ENCODE results near the gene GNL3.

Gene GNL3

DNA sequence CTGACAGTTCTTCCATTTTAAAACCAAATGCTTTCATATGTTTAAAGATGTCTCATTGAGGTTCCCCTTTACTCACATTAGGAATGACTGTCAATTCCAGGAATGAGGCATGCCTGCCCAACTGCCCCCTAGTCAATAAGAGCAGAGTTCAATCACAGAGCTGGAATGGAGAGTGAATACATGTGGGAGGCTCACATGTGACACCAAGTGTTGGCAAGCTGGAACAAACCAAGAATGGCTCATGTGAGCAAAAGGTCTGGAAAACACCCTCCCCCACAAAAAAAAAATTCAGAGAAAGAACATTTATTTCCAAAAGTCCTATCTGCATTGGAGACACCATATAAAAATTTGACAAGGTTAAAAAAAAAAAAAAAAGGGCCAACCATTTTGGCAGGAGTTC, 3.8 kb upstream of the GNL3 start:
- H3K4me3 ChIP-seq: peak overlapping the region in 2 of 10 experiments; percentile 31 to 36; a peak in 4 of 20 replicates
- TF ChIP-seq Cebpa-rat (IDR thresholded peaks at IDR 0.05): no peak
- peaks cover 17 to 74% (median 43%) of the 10 kb centered on the region in 10 experiments for H3K4me1 ChIP-seq
- peaks cover 26 to 79% (median 56%) of the 10 kb centered on the region in 11 experiments for H3K36me3 ChIP-seq
- peak overlapping the region in 4 of 11 experiments; percentile 58 to 73 (median 62); a peak in 8 of 22 replicates for H3K9ac ChIP-seq
- no peaks in the 10 kb centered on the region for H3K27me3 ChIP-seq
- peak overlapping the region in 5 of 11 experiments; percentile 41 to 93 (median 84); a peak in 11 of 22 replicates for H3K4me2 ChIP-seq
- peaks cover 0 to 81% (median 54%) of the 10 kb centered on the region in 11 experiments; a peak in 17 of 22 replicates for H4K20me1 ChIP-seq
- no peaks in the 10 kb centered on the region for H3K9me3 ChIP-seq (replicated peaks in 1 of 11)
- H3K27ac ChIP-seq: peak overlapping the region in 6 of 11 experiments; percentile 19 to 75 (median 68); a peak in 10 of 22 replicates

DNA sequence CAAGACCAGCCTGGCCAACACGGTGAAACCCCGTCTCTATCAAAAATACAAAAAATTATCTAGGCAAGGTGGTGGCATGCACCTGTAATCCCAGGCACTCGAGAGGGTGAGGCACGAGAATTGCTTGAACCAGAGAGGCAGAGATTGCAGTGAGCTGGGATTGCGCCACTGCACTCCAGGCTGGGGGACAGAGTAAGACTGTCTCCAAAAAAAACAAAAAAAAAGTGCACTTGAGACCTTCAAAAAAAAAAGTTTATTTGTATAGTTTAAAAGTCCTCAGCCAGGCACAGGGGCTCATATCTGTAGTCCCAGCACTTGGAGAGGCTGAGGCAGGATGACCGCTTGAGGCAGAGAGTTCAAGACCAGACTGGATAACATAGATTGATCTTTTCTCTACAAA, 2.2 kb upstream of the GNL3 start:
- H3K27me3 ChIP-seq: no peaks in the 10 kb centered on the region
- no peaks in the 10 kb centered on the region for H3K9me3 ChIP-seq (replicated peaks in 1 of 11)
- H3K36me3 ChIP-seq: peaks cover 26 to 79% (median 56%) of the 10 kb centered on the region in 11 experiments
- H4K20me1 ChIP-seq: peaks cover 0 to 90% (median 70%) of the 10 kb centered on the region in 11 experiments; a peak in 18 of 22 replicates
- TF ChIP-seq Cebpa-rat (IDR thresholded peaks at IDR 0.05): no peak
- peak overlapping the region in 6 of 10 experiments; percentile 4 to 91 (median 82); a peak in 7 of 20 replicates for H3K4me3 ChIP-seq
- H3K4me1 ChIP-seq: peaks cover 33 to 82% (median 59%) of the 10 kb centered on the region in 10 experiments
- H3K27ac ChIP-seq: peak overlapping the region in 1 of 11 experiments; percentile 9; a peak in 3 of 22 replicates
- H3K9ac ChIP-seq: peak overlapping the region; percentile 6 to 97 (median 92); a peak in 15 of 22 replicates
- H3K4me2 ChIP-seq: peak overlapping the region; percentile 61 to 96 (median 85)

- Histone ChIP-seq H3K4me3 (peak overlapping the region; percentile 66 to 92 (median 84); a peak in 18 of 20 replicates), H3K9ac (peak overlapping the region; percentile 92 to 97 (median 95); a peak in 19 of 22 replicates), H3K4me1 (peaks cover 35 to 82% (median 65%) of the 10 kb centered on the region in 10 experiments), H3K36me3 (peaks cover 26 to 79% (median 56%) of the 10 kb centered on the region in 11 experiments), H4K20me1 (peaks cover 0 to 90% (median 70%) of the 10 kb centered on the region in 11 experiments; a peak in 18 of 22 replicates), H3K4me2 (peak overlapping the region; percentile 61 to 96 (median 85)), H3K9me3 (replicated peaks in 1 of 11) (no peaks in the 10 kb centered on the region), H3K27me3 (no peaks in the 10 kb centered on the region), H3K27ac (peak overlapping the region in 7 of 11 experiments; percentile 93 to 97 (median 94); a peak in 11 of 22 replicates)
- TF ChIP-seq Cebpa-rat (IDR thresholded peaks at IDR 0.05): no peak
These were observed 1.6 kb upstream of the GNL3 start for GRCh38 chr3:52684184-52684583.

- peaks cover 35 to 82% (median 69%) of the 10 kb centered on the region in 10 experiments for H3K4me1 ChIP-seq
- peak overlapping the region; percentile 93 to 98 (median 95) for H3K27ac ChIP-seq
- H4K20me1 ChIP-seq: peaks cover 0 to 90% (median 68%) of the 10 kb centered on the region in 11 experiments; a peak in 20 of 22 replicates
- no peaks in the 10 kb centered on the region for H3K27me3 ChIP-seq
- peak overlapping the region; percentile 66 to 92 (median 84) for H3K4me3 ChIP-seq
- no peak for TF ChIP-seq Cebpa-rat (IDR thresholded peaks at IDR 0.05)
- peaks cover 33 to 79% (median 56%) of the 10 kb centered on the region in 11 experiments for H3K36me3 ChIP-seq
- peak overlapping the region; percentile 92 to 97 (median 95) for H3K9ac ChIP-seq
- no peaks in the 10 kb centered on the region for H3K9me3 ChIP-seq (replicated peaks in 1 of 11)
- peak overlapping the region; percentile 61 to 96 (median 85); a peak in 21 of 22 replicates for H3K4me2 ChIP-seq
These were observed 535 bp upstream of the GNL3 start for GRCh38 chr3:52685285-52685708.

DNA sequence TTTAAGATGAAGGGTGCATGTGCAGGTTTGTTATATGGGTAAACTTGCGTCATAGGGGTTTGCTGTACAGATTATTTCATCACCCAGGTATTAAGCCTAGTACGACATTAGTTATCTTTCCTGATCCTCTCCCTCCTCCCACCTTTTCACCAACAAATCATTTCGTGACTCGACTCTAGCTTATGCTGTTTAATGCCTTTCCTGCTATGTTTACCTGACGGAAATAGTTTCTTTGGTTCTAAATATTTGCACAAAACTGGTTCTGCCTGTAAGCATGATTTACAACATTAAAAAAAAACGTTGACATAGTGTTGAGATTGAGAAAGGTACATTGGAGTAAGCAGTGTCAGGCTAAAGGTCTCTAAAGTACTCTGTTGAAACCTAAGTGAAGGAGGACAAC, 2.4 kb downstream of the GNL3 start:
- TF ChIP-seq Cebpa-rat (IDR thresholded peaks at IDR 0.05): no peak
- Histone ChIP-seq H3K4me3 (peak overlapping the region in 5 of 10 experiments; percentile 81 to 92 (median 83); a peak in 8 of 20 replicates), H3K4me2 (peak overlapping the region; percentile 78 to 96 (median 89); a peak in 21 of 22 replicates)

DNA sequence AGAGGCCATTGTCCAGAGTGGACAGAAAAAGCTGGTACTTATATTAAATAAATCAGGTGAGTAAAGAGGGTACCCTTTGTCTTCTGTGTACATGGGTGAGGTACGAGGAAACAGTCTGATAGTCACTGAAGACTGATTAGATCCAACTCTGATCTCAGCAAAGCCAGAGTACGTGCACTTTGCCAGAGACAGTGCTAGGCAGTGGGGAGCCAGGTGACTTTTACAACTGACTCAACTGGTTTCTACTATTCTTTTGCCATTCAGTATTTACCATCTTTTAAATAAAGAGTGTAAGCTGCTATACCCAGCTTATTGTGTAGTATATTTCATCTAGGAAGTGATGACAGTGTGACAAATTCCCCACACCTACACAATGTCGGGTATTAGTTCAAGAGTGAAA, 3.3 kb downstream of the GNL3 start:
- no peak overlapping the region; a peak in 1 of 22 replicates for H3K27ac ChIP-seq
- no peak for TF ChIP-seq Cebpa-rat (IDR thresholded peaks at IDR 0.05)
- H4K20me1 ChIP-seq: peaks cover 0 to 91% (median 71%) of the 10 kb centered on the region in 11 experiments; a peak in 21 of 22 replicates
- peaks cover 70 to 80% (median 77%) of the 10 kb centered on the region in 11 experiments for H3K36me3 ChIP-seq
- no peaks in the 10 kb centered on the region for H3K9me3 ChIP-seq (replicated peaks in 1 of 11)
- peak overlapping the region in 9 of 11 experiments; percentile 78 to 96 (median 87); a peak in 13 of 22 replicates for H3K4me2 ChIP-seq
- peak overlapping the region in 10 of 11 experiments; percentile 6 to 96 (median 92); a peak in 9 of 22 replicates for H3K9ac ChIP-seq
- H3K4me3 ChIP-seq: peak overlapping the region in 1 of 10 experiments; percentile 2; a peak in 1 of 20 replicates
- H3K4me1 ChIP-seq: peaks cover 31 to 66% (median 45%) of the 10 kb centered on the region in 10 experiments
- no peaks in the 10 kb centered on the region for H3K27me3 ChIP-seq

More for the DNA sequence above, 2.4 kb downstream of the GNL3 start:
- no peaks in the 10 kb centered on the region for H3K27me3 ChIP-seq
- no peak overlapping the region; a peak in 1 of 22 replicates for H3K27ac ChIP-seq
- peaks cover 39 to 69% (median 54%) of the 10 kb centered on the region in 10 experiments for H3K4me1 ChIP-seq
- peak overlapping the region in 10 of 11 experiments; percentile 28 to 97 (median 94); a peak in 11 of 22 replicates for H3K9ac ChIP-seq
- H4K20me1 ChIP-seq: peaks cover 0 to 91% (median 69%) of the 10 kb centered on the region in 11 experiments; a peak in 21 of 22 replicates
- H3K9me3 ChIP-seq (replicated peaks in 1 of 11): no peaks in the 10 kb centered on the region
- peaks cover 63 to 80% (median 68%) of the 10 kb centered on the region in 11 experiments for H3K36me3 ChIP-seq

- TF ChIP-seq Cebpa-rat (IDR thresholded peaks at IDR 0.05): no peak
- H4K20me1 ChIP-seq: peaks cover 0 to 95% (median 79%) of the 10 kb centered on the region in 11 experiments; a peak in 21 of 22 replicates
- H3K4me1 ChIP-seq: peaks cover 24 to 59% (median 39%) of the 10 kb centered on the region in 10 experiments
- H3K9ac ChIP-seq: peak overlapping the region in 4 of 11 experiments; percentile 0 to 55 (median 6); a peak in 5 of 22 replicates
- H3K9me3 ChIP-seq (replicated peaks in 1 of 11): no peaks in the 10 kb centered on the region
- no peak overlapping the region; a peak in 1 of 22 replicates for H3K27ac ChIP-seq
- H3K36me3 ChIP-seq: peaks cover 83 to 94% (median 90%) of the 10 kb centered on the region in 11 experiments
- H3K27me3 ChIP-seq: no peaks in the 10 kb centered on the region
- H3K4me3 ChIP-seq: no peak overlapping the region
- H3K4me2 ChIP-seq: peak overlapping the region in 4 of 11 experiments; percentile 1 to 19 (median 4); a peak in 2 of 22 replicates
These were observed 4.7 kb downstream of the GNL3 start for GRCh38 chr3:52690560-52690959.

- no peak overlapping the region for H3K4me2 ChIP-seq
- no peak overlapping the region for H3K27ac ChIP-seq
- no peaks in the 10 kb centered on the region for H3K27me3 ChIP-seq
- peaks cover 96 to 100% (median 99%) of the 10 kb centered on the region in 11 experiments for H3K36me3 ChIP-seq
- H3K4me1 ChIP-seq: peaks cover 12 to 65% (median 31%) of the 10 kb centered on the region in 10 experiments
- no peak for TF ChIP-seq Cebpa-rat (IDR thresholded peaks at IDR 0.05)
- no peaks in the 10 kb centered on the region for H3K9me3 ChIP-seq (replicated peaks in 1 of 11)
- no peak overlapping the region for H3K4me3 ChIP-seq
- peaks cover 0 to 94% (median 83%) of the 10 kb centered on the region in 11 experiments; a peak in 21 of 22 replicates for H4K20me1 ChIP-seq
- H3K9ac ChIP-seq: no peak overlapping the region
These were observed 7.2 kb downstream of the GNL3 start for GRCh38 chr3:52693071-52693470.

Data from BLaER1 treated with 17β-estradiol and CSF1 and Interleukin-3, amounts not matched to agents 10 nM and 100 nM (cell line).